Caco-2 (cell line): ENCODE results near the gene OR2V1. TPM values are rescaled to one million over a fixed set of nuclear protein-coding genes. Genes with fewer than 3 reads are reported as not detected.
"Not testable (repeated sequence)": the region's sequence is repeated elsewhere in the genome, so short reads cannot be mapped to it uniquely, and the experiment has no call there.

Source experiments
- BruUV-seq: library from RNA; stranded (reverse); fragments of 400-500 nt; replicated peaks from 2 replicates; lab custom pipeline; 2021; lab: Mats Ljungman, UMichigan
- CTCF ChIA-PET: fragments of 300-600 bp; sonication (Branson Sonifier 250); formaldehyde crosslinking; loops from one replicate; lab custom pipeline; 2022; ENCODE audit warnings: antibody characterized with exemption; lab: Charles Lee
- POLR2A ChIA-PET: fragments of 300-600 bp; sonication (Branson Sonifier 250); formaldehyde crosslinking; loops from one replicate; lab custom pipeline; 2022; ENCODE audit warnings: antibody characterized with exemption; lab: Charles Lee
- DNase-seq, 2 experiments: peaks; one replicate each; pipeline versions ENCODE4 v3.0.0 to v3.0.0-alpha.2; 2020 to 2022
- H3K27me3 ChIP-seq: replicated peaks from 2 replicates; pipeline ENCODE4 v1.6.0; 2011; ENCODE audit warnings: low read length; ENCODE audit not compliant: control insufficient read depth, insufficient read depth
- H3K36me3 ChIP-seq: 2 replicates; pipeline ENCODE4 v1.5.1; 2011; ENCODE audit warnings: low read length; ENCODE audit not compliant: control insufficient read depth, insufficient read depth
- H3K4me1 ChIP-seq: fragments of 250-450 bp; sonication (Bioruptor Pico); 2 replicates; pipeline ENCODE4 v1.5.1; 2020; ENCODE audit warnings: mild to moderate bottlenecking
- H3K4me3 ChIP-seq: 2 replicates; pipeline ENCODE4 v1.5.1; 2011; ENCODE audit warnings: low read depth, mild to moderate bottlenecking, control low read depth, low read length
- H3K9me3 ChIP-seq: fragments of 250-450 bp; sonication (Bioruptor Pico); 2 replicates; pipeline ENCODE4 v1.5.1; 2020; ENCODE audit warnings: mild to moderate bottlenecking, moderate library complexity
- H3K27ac Mint-ChIP-seq: one replicate; pipeline ENCODE4 v1.8.0; 2022; ENCODE audit warnings: mixed read lengths; ENCODE audit not compliant: unreplicated experiment
- H3K27me3 Mint-ChIP-seq: one replicate; pipeline ENCODE4 v1.8.0; 2022; ENCODE audit warnings: mixed read lengths; ENCODE audit not compliant: insufficient read depth, unreplicated experiment
- H3K36me3 Mint-ChIP-seq: one replicate; pipeline ENCODE4 v1.8.0; 2022; ENCODE audit warnings: mild to moderate bottlenecking, mixed read lengths; ENCODE audit not compliant: insufficient read depth, unreplicated experiment
- H3K4me1 Mint-ChIP-seq: one replicate; pipeline ENCODE4 v1.8.0; 2022; ENCODE audit warnings: low read depth, mixed read lengths; ENCODE audit not compliant: unreplicated experiment
- H3K4me3 Mint-ChIP-seq: one replicate; pipeline ENCODE4 v1.8.0; 2022; ENCODE audit warnings: mild to moderate bottlenecking, moderate library complexity, mixed read lengths; ENCODE audit not compliant: unreplicated experiment
- H3K9me3 Mint-ChIP-seq: one replicate; pipeline ENCODE4 v1.8.0; 2022; ENCODE audit warnings: mixed read lengths; ENCODE audit not compliant: unreplicated experiment
- CTCF ChIP-seq, 2 experiments: fragments of 200-600 bp in 1 of 2; IDR thresholded peaks; 1 replicate in 1 of 2; 2 replicates in 1 of 2; pipeline versions ENCODE4 v1.5.1 to v1.8.0; 2011 to 2022; ENCODE audit warnings: antibody characterized with exemption in 1 of 2, control low read depth in 1 of 2, inconsistent platforms in 1 of 2, low read depth in 1 of 2, low read length in 1 of 2, mild to moderate bottlenecking in 1 of 2, moderate library complexity in 1 of 2; ENCODE audit not compliant: insufficient read depth in 1 of 2, severe bottlenecking in 1 of 2, unreplicated experiment in 1 of 2
- intact Hi-C: fragments of 100-400 bp; cut with micrococcal nuclease; formaldehyde crosslinking; loops from one replicate; pipeline ENCODE4 v1.10.0; 2022; ENCODE audit not compliant: unreplicated experiment
- total RNA-seq: library from RNA; stranded (reverse); gene quantifications from 2 replicates; pipeline ENCODE4 v1.2.3, GENCODE V29; 2022

Gene OR2V1
- total RNA-seq, 1 experiment from 2014 or later, result not detected

DNA sequence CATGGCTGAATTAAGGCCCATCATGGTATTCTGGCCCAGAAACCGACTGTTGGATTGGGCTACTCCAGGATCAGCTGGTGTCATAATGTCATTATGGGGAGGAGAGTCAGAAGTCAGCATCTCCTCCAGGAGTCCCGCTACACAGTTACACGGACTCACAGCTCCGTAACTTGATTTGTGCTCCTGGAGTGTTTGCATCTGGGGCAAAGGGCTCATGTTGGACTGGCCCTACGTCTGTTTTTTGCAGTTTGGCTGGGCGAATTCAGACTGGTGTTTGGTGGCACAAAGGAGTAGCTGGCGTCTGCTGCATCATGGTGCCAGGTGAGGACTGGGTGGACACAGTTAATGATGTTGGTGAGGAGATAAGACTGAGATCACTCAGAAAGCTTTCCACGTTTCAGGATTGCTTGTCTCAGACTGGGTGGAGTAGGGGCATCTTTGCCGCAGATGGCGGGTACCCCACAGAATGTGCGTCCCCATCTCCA lies 31.3 kb downstream of the OR2V1 start:
- Mint-ChIP-seq H3K9me3 (no peaks in the 10 kb centered on the region), H3K27ac (no peak overlapping the region), H3K4me3 (peak overlapping the region; percentile 67), H3K27me3 (peaks cover 9% of the 10 kb centered on the region), H3K4me1 (peaks cover 6% of the 10 kb centered on the region), H3K36me3 (no peaks in the 10 kb centered on the region)
- no TSS peak for BruUV-seq
- H3K9me3 ChIP-seq, result no peaks in the 10 kb centered on the region
- ChIA-PET POLR2A (no interaction called here), CTCF (no interaction called here)
- H3K36me3 ChIP-seq, result no peaks in the 10 kb centered on the region
- H3K4me1 ChIP-seq, result no peaks in the 10 kb centered on the region
- H3K4me3 ChIP-seq, result no peak overlapping the region
- no peak for DNase-seq
- TF ChIP-seq CTCF (IDR thresholded peaks at IDR 0.05; ENCODE audit: insufficient read depth in 1 of 2, low read depth in 1 of 2, low read length in 1 of 2, severe bottlenecking in 1 of 2, unreplicated experiment in 1 of 2), result no peak
- H3K27me3 ChIP-seq, result peaks cover 6% of the 10 kb centered on the region
- intact Hi-C loops, result no loop called here

GRCh38 chr5:181098762-181099601 lies 32.0 kb downstream of the OR2V1 start:
- H3K27me3 Mint-ChIP-seq, result peaks cover 7% of the 10 kb centered on the region
- no peaks in the 10 kb centered on the region for H3K4me1 ChIP-seq
- H3K27ac Mint-ChIP-seq, result no peak overlapping the region
- intact Hi-C loops, result no loop called here
- H3K9me3 ChIP-seq, result no peaks in the 10 kb centered on the region
- ChIA-PET CTCF (no interaction called here), POLR2A (no interaction called here)
- H3K4me3 Mint-ChIP-seq, result peak overlapping the region; percentile 67
- no peak overlapping the region for H3K4me3 ChIP-seq
- H3K4me1 Mint-ChIP-seq, result peaks cover 2% of the 10 kb centered on the region
- no TSS peak for BruUV-seq
- no peaks in the 10 kb centered on the region for H3K9me3 Mint-ChIP-seq
- no peaks in the 10 kb centered on the region for H3K36me3 ChIP-seq
- peaks cover 6% of the 10 kb centered on the region for H3K27me3 ChIP-seq
- no peak for DNase-seq
- TF ChIP-seq CTCF (IDR thresholded peaks at IDR 0.05; ENCODE audit: insufficient read depth in 1 of 2, low read depth in 1 of 2, low read length in 1 of 2, severe bottlenecking in 1 of 2, unreplicated experiment in 1 of 2), result no peak
- H3K36me3 Mint-ChIP-seq, result no peaks in the 10 kb centered on the region

- H3K27ac Mint-ChIP-seq, H3K36me3 Mint-ChIP-seq, DNase-seq, H3K4me3 ChIP-seq, H3K9me3 ChIP-seq, BruUV-seq, H3K4me1 ChIP-seq, H3K27me3 ChIP-seq, H3K4me3 Mint-ChIP-seq, POLR2A ChIA-PET, intact Hi-C loops, H3K36me3 ChIP-seq, H3K27me3 Mint-ChIP-seq, H3K4me1 Mint-ChIP-seq, CTCF ChIA-PET, H3K9me3 Mint-ChIP-seq: not testable (repeated sequence)
Measured at GRCh38 chr5:181097759-181098491, 33.0 kb downstream of the OR2V1 start.

GRCh38 chr5:181097383-181097753 lies 33.6 kb downstream of the OR2V1 start:
- H3K9me3 Mint-ChIP-seq, H3K36me3 ChIP-seq, H3K4me3 ChIP-seq, POLR2A ChIA-PET, H3K9me3 ChIP-seq, BruUV-seq, H3K27me3 ChIP-seq, H3K27ac Mint-ChIP-seq, H3K27me3 Mint-ChIP-seq, DNase-seq, H3K4me3 Mint-ChIP-seq, CTCF ChIA-PET, intact Hi-C loops, H3K4me1 ChIP-seq, H3K36me3 Mint-ChIP-seq, H3K4me1 Mint-ChIP-seq: not testable (repeated sequence)

DNA sequence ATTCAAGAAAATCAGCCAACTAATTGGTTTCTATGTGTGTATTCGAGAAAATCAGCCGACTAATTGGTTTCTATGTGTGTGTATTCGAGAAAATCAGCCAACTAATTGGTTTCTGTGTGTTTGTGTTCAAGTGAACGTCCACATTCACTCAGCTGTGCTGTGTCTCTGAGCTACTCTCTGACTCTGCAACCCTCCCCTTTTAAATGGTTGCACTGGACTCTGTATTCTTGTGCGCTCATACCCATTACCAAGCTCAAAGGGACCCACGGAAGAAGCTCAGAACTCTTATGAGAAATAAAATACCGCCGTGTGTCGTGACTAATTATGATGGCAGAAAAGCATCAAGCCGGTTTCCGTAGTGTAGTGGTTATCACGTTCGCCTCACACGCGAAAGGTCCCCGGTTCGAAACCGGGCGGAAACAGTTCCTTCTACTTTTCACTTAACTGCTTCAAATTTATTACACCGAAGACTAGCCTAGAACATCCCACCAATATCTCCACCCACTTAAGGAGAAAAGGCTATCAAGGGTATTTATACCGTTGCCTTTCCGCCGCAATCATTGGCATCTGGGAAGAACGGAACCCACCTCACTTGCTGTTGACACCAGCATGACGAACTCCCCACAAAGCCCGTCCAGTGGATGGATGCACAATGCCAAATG lies 34.1 kb downstream of the OR2V1 start:
- H3K9me3 ChIP-seq, intact Hi-C loops, H3K27ac Mint-ChIP-seq, POLR2A ChIA-PET, DNase-seq, CTCF ChIA-PET, H3K36me3 Mint-ChIP-seq, H3K4me3 Mint-ChIP-seq, H3K27me3 Mint-ChIP-seq, H3K9me3 Mint-ChIP-seq, H3K36me3 ChIP-seq, H3K4me1 ChIP-seq, H3K4me1 Mint-ChIP-seq, H3K27me3 ChIP-seq, H3K4me3 ChIP-seq, BruUV-seq: not testable (repeated sequence)
